CD4-positive, alpha-beta T cell treated with Interleukin-6 at 100 ng/mL for 8 hours (primary cell): ENCODE data around the gene TAF10.

Experiments
- DNase-seq: peaks from one replicate; pipeline ENCODE4 v3.0.0-alpha.2; 2020; ENCODE audit warnings: mixed read lengths, low spot score

TAF10 gene

DNA sequence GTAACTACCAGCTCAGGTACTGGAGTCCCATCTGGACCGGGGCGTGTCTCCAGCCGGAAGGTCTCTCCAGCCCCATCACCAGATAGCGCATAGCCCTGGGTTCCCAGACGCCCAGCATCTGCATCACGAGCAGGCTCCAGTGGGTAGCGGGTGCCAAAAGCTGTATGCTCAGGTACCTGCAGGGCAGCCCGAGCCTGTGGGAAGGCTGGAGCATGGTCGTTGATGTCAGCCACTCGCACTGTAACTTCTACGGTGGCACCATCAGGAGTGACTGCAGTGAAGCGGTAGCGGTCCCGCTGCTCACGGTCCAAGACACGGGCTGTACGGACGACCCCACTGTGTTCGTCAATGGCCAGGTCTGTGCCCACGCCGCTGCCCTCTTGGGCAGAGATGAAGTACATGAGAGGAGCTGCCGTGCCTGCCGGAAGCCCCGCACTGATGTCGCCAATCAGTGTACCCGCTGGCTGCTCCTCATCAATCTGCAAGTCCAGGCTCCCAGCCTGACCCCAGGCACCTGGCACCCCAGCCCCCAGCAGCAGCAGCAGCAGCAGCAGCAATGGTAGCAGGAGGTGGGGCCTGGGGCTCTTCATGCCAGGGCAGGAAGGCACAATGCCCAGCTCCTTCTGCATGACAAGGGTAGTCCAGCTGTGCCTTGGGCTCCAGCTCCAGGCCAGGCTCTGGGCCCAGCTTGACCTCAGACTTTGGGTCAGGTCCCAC, 29.1 kb upstream of the TAF10 start:
- no peak for DNase-seq

DNA sequence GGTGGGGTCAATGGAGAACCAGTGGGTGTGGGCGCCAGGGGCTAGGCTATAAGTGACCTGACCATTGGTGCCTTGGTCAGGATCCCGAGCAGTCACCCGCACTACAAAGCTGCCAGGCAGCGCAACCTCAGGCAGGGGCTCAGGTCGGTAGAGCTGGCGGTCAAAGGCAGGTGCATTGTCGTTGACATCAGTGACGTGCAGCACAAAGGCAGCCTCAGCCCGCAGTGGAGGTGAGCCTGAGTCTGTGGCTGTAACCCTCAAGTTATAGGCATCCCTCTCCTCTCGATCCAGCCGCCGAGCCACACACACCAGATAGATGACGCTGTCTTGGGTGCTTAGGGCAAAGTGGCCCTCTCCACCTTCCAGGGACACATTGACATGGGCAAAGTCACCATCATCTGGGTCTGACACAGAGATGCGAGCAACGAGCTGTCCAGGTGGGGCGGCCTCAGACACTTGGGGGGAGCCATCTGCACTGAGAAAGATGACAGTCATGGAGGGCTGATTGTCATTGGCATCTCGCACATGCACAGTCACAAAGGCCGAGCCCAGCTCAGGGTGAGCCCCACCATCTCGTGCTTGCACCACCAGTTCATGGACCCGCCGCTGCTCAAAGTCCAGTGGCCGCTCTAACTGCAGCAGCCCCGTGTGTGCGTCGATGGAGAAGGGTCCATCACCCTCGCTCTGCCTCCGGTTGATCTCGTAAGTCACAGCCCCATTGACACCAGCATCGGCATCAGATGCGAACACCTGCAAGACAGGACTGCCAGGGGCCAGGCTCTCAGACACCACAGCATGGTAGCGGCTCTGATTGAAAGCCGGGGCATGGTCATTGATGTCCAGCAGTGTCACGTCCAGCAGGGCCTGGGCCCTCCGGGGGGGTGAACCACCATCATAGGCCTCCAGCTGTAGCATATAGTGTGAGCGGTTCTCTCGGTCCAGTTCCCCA, 28.3 kb upstream of the TAF10 start:
- DNase-seq = no peak

DNA sequence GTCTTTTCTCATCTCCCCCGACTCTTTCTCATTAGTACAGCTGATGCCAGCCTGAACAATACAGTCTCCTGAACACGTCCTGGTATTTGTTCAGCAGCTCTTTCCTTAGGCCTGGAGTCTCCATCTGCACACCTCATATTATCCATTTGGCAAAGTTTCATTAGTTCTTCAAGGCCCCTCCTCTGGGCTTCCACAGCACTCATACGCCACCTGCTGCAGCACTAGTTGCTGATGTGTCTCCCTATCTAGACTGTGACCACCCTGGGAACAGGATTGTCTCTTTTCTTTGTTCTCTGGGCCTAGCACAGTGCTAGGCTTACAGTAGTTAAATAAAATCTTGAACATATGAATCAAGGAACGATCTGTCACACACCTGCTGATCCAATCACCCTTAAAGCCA, 26.4 kb upstream of the TAF10 start:
- no peak for DNase-seq

DNA sequence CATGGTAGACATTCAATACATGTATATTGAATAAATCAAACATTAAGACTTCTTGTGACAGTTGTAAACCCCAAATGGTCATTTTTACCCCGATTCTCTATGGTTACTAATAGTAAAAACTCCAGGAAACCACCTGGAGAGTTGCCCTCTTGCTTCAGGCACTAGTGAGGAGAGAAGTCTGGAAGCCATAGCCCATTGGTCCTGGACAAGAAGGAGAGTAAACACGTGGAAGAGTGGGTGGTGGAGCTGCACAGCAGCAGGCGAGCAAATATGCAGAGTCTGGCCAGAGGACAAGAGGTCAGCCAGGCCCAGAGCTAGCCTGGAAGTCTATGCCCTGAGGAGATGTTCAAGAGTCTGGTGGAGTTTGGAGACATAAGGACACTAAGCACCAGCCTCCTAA, 25.9 kb upstream of the TAF10 start:
- DNase-seq = no peak

DNA sequence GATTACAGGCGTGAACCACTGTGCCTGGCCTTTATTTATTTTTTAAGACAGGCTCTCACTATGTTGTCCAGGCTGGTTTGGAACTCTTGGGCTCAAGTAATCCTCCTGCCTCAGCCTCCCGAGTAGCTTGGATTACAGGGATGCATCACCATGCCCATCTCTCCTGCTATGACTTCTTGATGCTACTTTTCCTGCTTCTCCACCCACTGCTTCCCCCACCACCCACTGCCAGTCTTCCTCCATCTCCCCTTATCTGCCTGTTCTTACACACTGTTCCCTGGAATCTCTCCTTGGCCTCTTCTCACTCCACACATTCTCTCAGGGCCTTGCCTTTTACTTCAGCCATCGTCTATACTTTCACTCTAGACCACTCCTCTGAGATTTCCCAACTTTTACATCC, 24.5 kb upstream of the TAF10 start:
- DNase-seq = no peak

DNA sequence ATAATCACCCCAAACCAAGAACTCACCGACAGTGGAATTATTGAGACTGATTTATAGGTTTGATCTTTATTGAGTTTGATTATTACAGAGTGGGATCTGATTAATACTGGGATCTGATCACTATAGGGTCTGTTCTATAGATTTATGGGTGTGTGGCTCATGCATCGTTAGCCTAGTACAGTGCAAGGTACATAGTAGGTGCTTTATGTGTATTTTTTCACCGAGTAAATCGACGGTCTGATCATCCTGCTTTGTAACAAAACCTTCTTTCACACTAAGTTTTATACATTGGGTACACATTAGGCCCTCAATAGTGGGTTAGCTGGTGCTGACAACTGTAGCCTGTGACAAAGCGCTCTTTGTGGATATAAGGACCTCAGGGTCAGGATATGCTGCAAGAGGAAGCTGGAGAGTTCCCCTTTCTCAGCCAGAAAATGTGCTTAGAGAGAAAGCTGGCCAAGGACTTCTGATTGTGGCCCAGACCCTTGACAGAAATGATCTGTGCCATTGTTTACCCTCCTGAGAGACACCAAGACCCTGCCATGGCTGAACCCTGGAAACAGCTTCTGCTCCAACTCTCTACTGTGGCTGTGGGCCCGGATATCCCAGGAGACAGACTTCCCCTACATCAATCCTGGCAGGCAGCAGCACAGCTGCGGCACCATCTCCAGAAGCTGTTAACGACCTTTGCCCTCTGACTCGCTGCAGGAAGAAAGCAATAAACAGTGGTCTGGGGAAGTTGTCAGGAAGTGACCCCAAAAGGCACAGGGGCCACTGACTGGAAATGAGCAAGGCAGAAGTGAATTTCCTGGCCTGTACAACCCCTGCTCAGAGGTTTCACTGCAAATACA, 23.3 kb upstream of the TAF10 start:
- DNase-seq = no peak

DNA sequence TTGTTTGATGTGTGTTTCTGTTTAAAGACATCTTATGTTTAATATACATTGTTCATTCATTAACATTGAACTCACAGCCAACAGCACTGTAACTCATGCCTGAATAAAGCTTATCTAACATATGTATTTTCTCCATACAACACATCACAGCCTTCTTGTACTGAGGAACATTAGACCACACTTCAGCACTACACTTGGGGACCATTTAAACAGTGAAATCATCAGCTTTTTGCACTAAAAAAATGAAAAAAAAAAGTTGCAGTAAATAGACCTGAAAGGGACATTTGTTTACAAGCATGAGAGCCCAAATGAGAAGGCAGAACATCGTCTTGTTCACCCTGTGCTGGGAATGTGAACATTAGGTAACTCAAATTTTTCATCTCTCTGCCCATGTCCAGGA, 22.5 kb upstream of the TAF10 start:
- no peak for DNase-seq

DNA sequence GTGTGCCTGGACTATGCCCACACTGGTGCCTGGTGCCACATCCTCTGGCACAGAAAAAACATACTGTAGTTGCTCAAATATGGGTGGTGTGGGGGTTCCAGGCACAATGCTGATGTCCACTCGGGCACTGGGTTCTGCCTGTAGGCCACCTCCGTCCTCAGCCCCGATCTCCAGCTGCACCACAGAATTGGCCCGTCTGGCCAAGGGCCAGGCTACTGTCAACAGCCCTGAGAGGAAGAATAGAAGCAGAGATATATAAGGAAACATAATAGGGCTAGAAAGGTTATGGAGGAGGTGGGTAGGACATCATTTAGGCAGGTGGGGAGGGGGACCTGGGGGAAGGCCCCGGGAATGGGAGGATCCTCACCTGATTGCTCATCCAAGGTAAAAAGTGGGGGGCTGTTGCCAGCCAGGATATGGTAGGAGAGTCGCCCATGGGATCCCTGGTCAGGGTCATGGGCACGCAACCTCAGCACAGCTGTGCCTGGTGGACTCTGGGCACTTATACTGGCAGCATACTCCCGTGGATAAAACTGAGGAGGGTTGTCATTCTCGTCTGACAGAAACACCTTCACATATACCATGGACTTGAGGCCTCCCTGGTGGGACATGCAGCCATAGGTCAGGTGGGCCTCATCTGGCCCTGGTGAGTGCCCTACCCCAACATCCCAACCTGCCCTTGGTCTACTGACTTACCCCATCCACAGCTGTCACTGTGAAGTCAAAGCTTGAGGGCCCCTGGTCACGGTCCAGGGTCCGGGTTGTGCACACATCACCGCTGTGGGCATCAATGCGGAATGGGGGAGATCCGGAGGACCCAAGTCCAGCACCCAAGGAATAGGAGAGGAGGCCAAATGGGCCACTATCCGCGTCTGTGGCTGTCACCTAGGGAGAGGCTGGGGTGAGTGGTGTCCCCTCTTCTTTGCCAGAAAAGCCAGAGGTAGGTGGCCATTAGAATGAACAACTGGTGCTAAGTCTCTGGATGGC, 21.7 kb upstream of the TAF10 start:
- no peak for DNase-seq

DNA sequence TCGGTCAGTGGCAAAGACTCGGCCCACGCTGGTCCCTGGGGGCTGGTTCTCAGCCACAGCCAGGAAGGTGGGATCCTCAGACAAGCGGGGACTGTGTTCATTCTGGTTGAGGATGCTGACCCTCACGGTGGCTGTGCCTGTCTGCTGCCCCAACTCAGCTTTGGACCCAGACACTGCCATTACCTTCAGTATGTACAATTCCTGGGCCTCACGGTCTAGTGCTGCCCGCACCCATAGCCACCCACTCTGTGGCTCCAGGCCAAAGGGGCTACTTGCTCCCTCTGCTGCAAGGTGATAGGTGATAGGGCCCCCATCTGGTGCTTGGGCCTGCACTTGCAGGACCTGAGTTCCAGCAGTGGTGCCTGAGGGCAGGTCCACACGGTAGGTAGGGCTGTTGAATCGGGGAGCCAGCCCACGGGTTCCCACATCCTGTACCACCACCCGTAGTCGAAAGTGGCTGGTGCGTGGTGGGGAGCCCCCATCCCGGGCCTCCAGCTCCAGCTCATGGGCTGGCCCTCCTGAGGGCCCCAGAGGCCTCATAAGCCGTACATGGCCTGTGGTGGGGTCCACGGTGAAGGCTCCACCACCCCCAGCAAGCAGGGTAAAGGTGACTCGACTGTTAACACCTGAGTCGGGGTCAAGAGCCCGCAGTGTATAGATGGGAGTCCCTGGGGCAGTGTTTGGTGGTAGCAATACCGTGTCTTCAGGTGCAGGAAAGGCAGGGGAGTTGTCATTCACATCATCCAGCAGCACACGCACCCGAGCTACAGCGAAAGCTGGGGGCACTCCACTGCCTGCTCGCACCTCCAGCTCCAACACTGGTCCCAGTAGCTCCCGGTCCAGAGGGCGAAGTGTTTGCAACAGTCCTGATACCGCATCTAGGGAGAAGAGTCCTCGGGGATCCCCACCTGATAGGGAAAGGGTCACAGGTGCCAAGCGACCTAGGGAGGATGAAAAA, 20.4 kb upstream of the TAF10 start:
- DNase-seq = no peak

DNA sequence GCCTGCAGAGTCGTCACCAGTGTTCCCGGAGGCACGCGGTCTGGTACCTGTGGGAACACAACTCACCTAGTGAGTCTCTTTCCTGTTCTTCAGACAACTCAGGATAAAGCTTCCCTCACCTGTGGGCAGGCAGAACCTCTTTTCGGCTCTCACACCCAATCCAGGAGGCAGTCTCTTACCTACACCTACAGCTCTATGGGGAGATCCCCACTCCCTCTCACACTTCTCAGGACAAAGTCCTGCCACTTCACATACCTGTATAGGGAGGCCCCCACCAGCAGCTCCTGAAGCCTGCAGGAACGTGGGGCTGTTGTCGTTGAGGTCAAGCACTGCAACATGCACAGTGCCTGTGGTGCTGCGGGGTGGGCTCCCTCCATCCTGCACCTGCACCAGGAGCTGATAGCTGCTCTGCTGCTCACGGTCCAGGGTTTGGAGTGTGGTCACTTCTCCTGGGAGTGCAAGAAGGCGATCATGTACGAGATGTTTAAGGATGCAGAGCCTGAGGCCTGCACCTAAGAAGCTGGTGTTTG, 19.4 kb upstream of the TAF10 start:
- no peak for DNase-seq

DNA sequence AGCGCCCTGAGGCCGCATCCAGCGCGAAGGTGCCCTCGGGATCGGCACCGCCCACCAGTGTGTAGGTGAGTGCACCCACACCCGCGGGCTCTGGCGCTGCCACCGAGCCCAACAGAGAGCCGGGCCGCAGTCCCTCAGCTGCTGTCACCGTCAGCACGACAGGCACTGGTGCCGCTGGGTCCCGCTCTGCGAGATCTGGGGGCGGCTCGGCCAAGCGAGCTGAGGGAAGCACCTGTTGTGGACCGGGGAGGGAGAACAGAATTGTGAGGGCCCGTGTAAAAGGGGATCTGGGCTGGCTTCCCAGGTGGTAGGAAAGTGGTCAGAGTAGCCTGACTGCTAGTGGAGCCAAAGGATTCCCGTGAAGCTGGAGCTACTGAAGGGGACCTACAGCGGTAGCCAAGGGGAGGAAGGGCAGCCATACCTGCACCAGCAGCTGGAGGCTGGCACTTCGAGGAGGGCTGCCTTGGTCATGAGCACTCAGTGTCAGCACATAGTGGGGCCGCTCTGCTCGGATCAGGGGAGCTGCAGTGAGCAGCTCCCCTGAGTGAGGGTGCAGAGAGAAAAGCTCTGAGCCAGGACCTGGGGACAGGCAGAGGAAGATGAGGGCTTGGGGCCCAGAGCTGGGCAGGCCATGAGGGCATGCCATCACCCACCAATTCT, 18.7 kb upstream of the TAF10 start:
- no peak for DNase-seq

DNA sequence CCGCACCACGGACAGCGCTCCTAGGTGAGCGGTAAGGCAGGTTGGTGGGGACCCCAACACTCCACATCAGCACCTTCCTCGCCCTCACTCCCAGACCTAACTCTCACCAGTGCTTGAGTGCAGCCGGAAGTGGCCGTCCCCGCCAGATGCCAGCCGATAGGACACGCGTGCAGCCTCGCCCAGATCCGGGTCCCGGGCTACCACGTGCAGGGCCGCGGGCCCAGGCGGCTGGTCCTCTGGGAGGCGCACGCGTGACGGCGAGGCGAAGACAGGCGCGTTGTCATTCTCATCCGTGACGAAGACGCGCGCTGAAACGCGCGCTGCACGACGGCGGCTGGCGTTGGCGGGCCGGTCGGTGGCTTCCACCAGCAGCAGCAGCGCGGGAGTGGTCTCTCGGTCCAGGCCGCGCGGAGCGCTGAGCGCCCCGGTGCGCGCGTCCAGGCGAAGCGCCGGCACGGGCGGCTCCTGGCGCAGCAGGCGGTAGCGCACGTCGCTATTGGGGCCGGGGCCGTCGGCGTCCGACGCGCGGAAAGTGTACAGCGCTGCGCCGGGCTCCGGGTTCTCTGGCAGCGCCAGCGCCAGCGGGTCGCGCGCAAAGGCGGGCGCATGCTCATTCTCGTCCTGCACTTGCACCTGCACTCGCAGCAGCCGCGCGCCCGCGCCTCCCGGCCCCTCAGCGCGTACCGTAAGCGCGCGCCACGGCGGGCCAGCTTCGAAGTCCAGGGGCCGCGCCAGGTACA, 18.0 kb upstream of the TAF10 start:
- no peak for DNase-seq

DNA sequence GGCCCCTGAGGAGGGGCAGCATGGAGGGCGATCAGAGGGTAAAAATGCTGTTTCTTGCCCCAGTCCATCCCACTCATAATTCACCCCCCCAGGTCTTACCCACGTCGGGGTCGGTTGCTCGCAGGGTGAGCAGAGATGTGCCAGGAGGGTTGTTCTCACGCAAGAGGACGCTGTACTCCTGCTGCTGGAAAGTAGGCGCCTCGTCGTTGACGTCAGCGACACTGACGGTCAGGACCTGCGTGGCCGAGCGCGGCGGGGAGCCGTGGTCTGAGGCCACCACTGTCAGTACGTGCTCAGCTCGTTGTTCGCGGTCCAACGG, 17.5 kb upstream of the TAF10 start:
- DNase-seq = no peak

DNA sequence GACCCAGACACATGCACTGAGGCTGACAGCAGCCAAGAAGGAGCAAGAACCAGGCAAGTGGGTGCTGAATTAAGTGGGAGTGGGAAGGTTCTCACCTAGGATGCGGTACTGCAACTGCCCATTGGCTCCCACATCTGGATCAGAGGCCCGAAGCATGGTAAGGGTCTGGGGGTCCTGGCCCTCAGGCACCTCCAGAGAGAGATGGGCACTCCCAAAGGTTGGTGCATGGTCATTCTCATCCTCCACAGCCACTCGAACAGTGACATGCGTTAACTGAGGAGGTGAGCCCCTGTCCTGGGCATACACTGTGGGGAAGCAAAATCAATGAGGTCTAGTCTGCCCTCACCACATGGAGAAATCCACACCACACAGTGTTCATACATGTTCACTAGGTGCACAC, 16.5 kb upstream of the TAF10 start:
- no peak for DNase-seq

DNA sequence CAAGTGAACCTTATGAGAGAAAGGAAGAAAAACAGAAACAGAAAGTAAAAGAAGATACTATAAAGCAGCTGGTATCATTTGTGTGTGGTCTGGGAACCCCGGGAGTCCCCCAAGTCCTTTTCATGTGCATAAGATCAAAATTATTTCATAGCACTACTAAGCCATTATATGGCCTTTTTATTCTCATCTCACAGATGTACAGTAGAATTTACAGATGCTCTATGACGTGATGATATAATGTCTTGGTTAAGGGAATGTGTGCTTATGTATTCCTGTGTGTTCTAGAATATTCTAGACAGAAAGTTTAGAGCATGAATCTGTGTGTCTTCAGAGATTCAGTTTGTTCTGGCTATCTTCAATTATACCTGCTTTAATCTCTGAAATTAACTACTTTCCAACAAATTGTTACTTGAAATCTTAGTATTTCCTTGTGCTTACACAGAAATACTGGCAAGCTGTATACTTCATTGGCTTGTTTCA, 15.8 kb upstream of the TAF10 start:
- DNase-seq = peak; percentile 29

DNA sequence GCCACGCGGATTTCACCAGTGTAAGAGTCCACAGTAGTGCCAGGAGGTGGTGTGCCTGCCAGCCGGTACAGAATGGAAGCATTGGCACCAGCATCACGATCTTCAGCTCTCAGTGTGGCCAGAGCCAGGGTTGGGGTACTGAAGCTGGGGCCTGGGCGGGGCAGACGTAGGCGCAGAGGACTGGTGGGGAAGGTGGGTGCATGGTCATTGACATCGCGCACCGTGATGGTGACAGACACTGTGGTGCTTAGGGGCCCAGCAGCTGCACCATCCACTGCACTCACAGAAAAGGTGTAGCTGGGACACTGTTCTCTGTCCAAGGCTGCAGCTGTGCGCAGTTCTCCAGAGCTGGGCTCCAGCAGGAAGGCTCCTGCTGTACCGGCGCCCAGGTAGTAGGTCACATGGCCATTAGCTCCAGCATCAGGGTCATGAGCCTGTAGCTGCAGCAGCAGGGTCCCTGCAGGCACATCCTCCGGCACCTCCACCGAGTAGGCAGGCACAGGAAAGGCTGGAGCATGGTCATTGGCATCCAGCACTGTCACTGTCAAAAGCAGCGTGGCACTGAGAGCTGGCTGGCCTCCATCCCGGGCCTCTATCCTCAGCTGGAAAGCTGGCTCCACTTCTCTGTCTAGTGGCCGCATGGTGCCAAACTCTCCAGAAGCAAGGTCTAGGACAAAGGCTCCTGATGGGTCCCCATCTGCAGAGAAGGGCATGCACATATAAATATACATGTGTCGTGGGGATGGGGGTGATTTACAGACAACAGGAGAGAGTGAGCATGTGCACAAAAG, 15.2 kb upstream of the TAF10 start:
- DNase-seq = no peak

DNA sequence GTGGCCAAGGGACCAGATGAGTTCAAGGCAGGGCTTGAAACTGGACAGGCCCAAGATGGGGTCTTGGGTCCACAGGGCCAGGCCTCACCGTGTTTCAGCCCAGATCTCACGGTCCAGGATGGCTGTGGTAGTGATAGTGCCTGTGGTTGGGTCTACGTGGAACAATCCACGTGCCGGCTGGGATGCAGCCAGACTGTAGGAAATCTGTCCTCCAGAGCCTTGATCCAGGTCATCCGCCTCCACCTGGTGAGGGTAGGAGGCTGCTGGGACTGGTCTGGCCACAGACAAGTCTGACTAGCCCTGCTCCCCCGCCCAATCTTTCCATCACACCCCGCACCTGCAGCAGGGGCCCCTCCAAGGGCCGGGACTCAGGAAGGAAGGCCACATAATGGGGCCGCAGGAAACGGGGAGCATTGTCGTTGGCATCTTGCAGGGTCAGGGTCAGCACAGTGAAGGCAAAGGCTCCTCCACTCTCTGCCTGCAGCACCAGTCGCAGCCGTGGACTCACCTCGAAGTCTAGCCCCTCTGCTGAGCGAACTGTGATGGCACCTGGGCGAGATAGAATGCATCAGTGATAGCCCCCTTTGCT, 13.9 kb upstream of the TAF10 start:
- DNase-seq = no peak
